WTC11 (cell line): ENCODE data around the gene TSACC. TPM values are rescaled to one million over a fixed set of nuclear protein-coding genes. Genes with fewer than 3 reads are reported as not detected.

Experiments used
- ATAC-seq: fragments of 200-7000 bp; cut with Tn5 transposase; 2 replicates; pipeline ENCODE4 v1.10.0; 2021; ENCODE audit warnings: mild to moderate bottlenecking, moderate library complexity
- CTCF ChIA-PET: fragments of 300-600 bp; sonication (Branson Sonifier 250); formaldehyde crosslinking; loops from one replicate; lab custom pipeline; 2021; ENCODE audit warnings: antibody characterized with exemption; lab: Charles Lee
- POLR2A ChIA-PET: fragments of 350-600 bp; sonication (Branson Sonifier 250); formaldehyde crosslinking; loops from one replicate; lab custom pipeline; 2021; ENCODE audit warnings: antibody characterized with exemption; lab: Charles Lee
- DNase-seq: peaks from one replicate; pipeline ENCODE4 v3.0.0; 2021; ENCODE audit warnings: low spot score
- H3K27ac Mint-ChIP-seq: 2 replicates; pipeline ENCODE4 v1.8.0; 2021; ENCODE audit warnings: mixed read lengths
- H3K27me3 Mint-ChIP-seq: 2 replicates; pipeline ENCODE4 v1.8.0; 2021; ENCODE audit warnings: low read depth, mild to moderate bottlenecking, moderate library complexity, mixed read lengths
- H3K36me3 Mint-ChIP-seq: 2 replicates; pipeline ENCODE4 v1.8.0; 2021; ENCODE audit warnings: mixed read lengths
- H3K4me1 Mint-ChIP-seq: 2 replicates; pipeline ENCODE4 v1.8.0; 2022; ENCODE audit warnings: mixed read lengths
- H3K4me3 Mint-ChIP-seq: 2 replicates; pipeline ENCODE4 v1.8.0; 2021; ENCODE audit warnings: mild to moderate bottlenecking, moderate library complexity, mixed read lengths
- H3K9me3 Mint-ChIP-seq: 2 replicates; pipeline ENCODE4 v1.8.0; 2021; ENCODE audit warnings: mixed read lengths
- E2F4 ChIP-seq: sonication (generic); formaldehyde crosslinking; IDR thresholded peaks from 2 replicates; pipeline ENCODE4 v1.8.1; 2022; ENCODE audit warnings: low read depth, mild to moderate bottlenecking, moderate library complexity, missing genetic modification reagents, borderline replicate concordance
- GRHL2 ChIP-seq: fragments of 250-450 bp; sonication (Bioruptor Pico); IDR thresholded peaks from 2 replicates; pipeline ENCODE4 v1.8.0; 2022; ENCODE audit warnings: mild to moderate bottlenecking, moderate library complexity; ENCODE audit not compliant: insufficient replicate concordance, severe bottlenecking
- HMGA2 ChIP-seq: fragments of 250-450 bp; sonication (Bioruptor Pico); IDR thresholded peaks from 2 replicates; pipeline ENCODE4 v1.4.0; 2021; ENCODE audit warnings: mild to moderate bottlenecking, moderate library complexity
- IRF1 ChIP-seq: sonication (generic); formaldehyde crosslinking; IDR thresholded peaks from 2 replicates; pipeline ENCODE4 v1.8.0; 2023; ENCODE audit warnings: missing genetic modification reagents
- JUN ChIP-seq: sonication (generic); formaldehyde crosslinking; IDR thresholded peaks from 2 replicates; pipeline ENCODE4 v1.8.0; 2023; ENCODE audit warnings: mild to moderate bottlenecking, missing genetic modification reagents
- NFE2L1 ChIP-seq: sonication (generic); formaldehyde crosslinking; IDR thresholded peaks from 2 replicates; pipeline ENCODE4 v1.8.1; 2023; ENCODE audit warnings: missing genetic modification reagents
- NR1H2 ChIP-seq: sonication (generic); formaldehyde crosslinking; IDR thresholded peaks from 2 replicates; pipeline ENCODE4 v1.9.0; 2021; ENCODE audit warnings: mild to moderate bottlenecking, moderate library complexity, missing genetic modification reagents
- NR2C2 ChIP-seq: sonication (generic); formaldehyde crosslinking; IDR thresholded peaks from 2 replicates; pipeline ENCODE4 v1.8.0; 2022; ENCODE audit warnings: mild to moderate bottlenecking, missing genetic modification reagents
- PRRX2 ChIP-seq: fragments of 250-450 bp; sonication (Bioruptor Pico); IDR thresholded peaks from 2 replicates; pipeline ENCODE4 v1.8.0; 2021; ENCODE audit warnings: mild to moderate bottlenecking
- RELA ChIP-seq: sonication (generic); formaldehyde crosslinking; IDR thresholded peaks from 2 replicates; pipeline ENCODE4 v1.8.1; 2022; ENCODE audit warnings: missing genetic modification reagents, mild to moderate bottlenecking, borderline replicate concordance
- SMAD3 ChIP-seq: sonication (generic); formaldehyde crosslinking; IDR thresholded peaks from 2 replicates; pipeline ENCODE4 v1.8.0; 2022; ENCODE audit warnings: missing genetic modification reagents, mild to moderate bottlenecking, borderline replicate concordance
- ZNF671 ChIP-seq: fragments of 250-450 bp; sonication (Bioruptor Pico); IDR thresholded peaks from 2 replicates; pipeline ENCODE4 v1.8.0; 2021; ENCODE audit warnings: mild to moderate bottlenecking
- total RNA-seq: library from RNA; stranded (reverse); gene quantifications from 3 replicates; pipeline ENCODE4 v1.2.3, GENCODE V29; 2021
- TF ChIP-seq, protein P1 (sequence below): fragments of 250-450 bp; sonication (Bioruptor Pico); conservative IDR thresholded peaks from 2 replicates; pipeline ENCODE4 v1.9.0; 2021; ENCODE audit warnings: mild to moderate bottlenecking
- TF ChIP-seq, protein P2 (sequence below): sonication (generic); formaldehyde crosslinking; IDR thresholded peaks from 2 replicates; pipeline ENCODE4 v1.8.0; 2022; ENCODE audit warnings: missing genetic modification reagents

The TSACC gene
- total RNA-seq, 1 experiment from 2014 or later = 1.8 TPM

DNA sequence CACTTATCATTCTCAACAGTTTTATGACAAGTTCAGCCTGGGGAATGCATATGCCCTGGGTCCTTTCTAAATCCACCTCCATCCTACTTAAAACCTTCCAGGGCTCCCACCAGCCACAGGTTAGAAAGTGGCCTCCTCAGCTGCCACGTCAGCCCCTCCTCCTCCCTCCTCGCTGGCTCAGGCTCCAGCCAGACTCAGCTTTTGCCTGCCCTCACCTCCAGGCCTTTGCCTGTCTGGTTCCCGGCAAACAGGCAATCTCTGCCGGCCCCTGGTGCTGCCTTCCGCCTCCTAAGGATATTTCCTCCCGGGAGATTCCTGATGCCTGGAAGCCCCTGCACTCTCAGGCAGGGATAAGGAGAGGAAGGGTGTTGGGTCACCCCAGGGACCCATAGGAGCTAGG, 40.2 kb downstream of the TSACC start:
- H3K27ac Mint-ChIP-seq = no peak overlapping the region
- DNase-seq = no peak
- no peaks in the 10 kb centered on the region for H3K27me3 Mint-ChIP-seq
- H3K4me3 Mint-ChIP-seq = no peak overlapping the region
- POLR2A ChIA-PET = no interaction called here
- no peaks in the 10 kb centered on the region for H3K36me3 Mint-ChIP-seq
- peaks cover 9% of the 10 kb centered on the region; the same call in 1 of the 2 replicates for H3K4me1 Mint-ChIP-seq
- no peak for ATAC-seq
- TF ChIP-seq GRHL2 (CRISPR knock-in tag) (no peak), SMAD3 (no peak), RELA (CRISPR knock-in tag) (no peak), HMGA2 (CRISPR knock-in tag) (no peak), NR1H2 (CRISPR knock-in tag) (no peak), JUN (no peak), IRF1 (CRISPR knock-in tag) (no peak), ZNF671 (CRISPR knock-in tag) (no peak), NFE2L1 (CRISPR knock-in tag) (no peak), PRRX2 (no peak), NR2C2 (CRISPR knock-in tag) (no peak)
- TF ChIP-seq, protein P1, sequence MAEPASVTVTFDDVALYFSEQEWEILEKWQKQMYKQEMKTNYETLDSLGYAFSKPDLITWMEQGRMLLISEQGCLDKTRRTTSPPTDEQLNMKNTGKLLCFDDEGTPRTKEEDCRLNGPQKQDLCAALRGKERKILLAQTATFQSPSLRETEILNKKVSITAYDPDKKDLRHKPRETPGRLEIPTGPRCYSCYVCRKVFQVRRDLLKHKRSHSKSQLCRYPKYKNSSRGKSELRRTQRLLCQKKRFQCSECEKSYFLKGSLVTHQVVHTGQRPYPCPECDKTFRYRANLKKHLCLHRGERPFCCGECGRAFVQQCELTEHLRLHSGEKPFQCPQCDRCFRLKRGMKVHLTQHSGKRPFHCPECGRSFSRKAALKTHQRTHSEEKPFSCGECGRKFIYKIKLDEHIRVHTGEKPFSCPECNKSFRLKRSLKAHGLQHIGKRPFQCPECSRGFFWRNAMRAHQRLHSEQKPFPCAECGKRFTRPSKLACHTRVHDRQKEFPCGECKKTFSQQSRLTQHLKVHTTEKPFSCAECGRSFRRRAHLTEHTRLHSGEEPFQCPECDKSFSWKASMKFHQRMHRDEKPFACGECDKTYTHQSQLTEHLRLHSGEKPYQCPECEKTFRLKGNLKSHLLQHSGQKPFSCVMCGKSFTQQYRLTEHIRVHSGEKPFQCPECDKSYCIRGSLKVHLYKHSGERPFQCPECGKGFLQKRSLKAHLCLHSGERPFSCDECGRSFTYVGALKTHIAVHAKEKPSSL (CRISPR knock-in tag) = no peak
- TF ChIP-seq, all 79 proteins: peak for 0
- no peaks in the 10 kb centered on the region for H3K9me3 Mint-ChIP-seq
- CTCF ChIA-PET = interaction anchor here (0.6 to 4.1 kb wide), 13 partner anchors 9 to 241 kb away, joined by 3 to 40 read pairs (median 4); partner anchors contain the start of gene RHBG

GRCh38 chr1:156379420-156380165, 41.3 kb downstream of the TSACC start:
- Mint-ChIP-seq H3K27ac (no peak overlapping the region), H3K4me1 (peaks cover 9% of the 10 kb centered on the region; the same call in 1 of the 2 replicates), H3K4me3 (no peak overlapping the region), H3K27me3 (no peaks in the 10 kb centered on the region), H3K36me3 (no peaks in the 10 kb centered on the region), H3K9me3 (no peaks in the 10 kb centered on the region)
- CTCF ChIA-PET = interaction anchor here (0.6 to 4.1 kb wide), 12 partner anchors 10 to 240 kb away, joined by 3 to 40 read pairs (median 4); partner anchors contain the start of gene RHBG
- ATAC-seq (peak; percentile 29), DNase-seq (no peak)
- TF ChIP-seq E2F4 (CRISPR knock-in tag) = no peak
- TF ChIP-seq, protein P2, sequence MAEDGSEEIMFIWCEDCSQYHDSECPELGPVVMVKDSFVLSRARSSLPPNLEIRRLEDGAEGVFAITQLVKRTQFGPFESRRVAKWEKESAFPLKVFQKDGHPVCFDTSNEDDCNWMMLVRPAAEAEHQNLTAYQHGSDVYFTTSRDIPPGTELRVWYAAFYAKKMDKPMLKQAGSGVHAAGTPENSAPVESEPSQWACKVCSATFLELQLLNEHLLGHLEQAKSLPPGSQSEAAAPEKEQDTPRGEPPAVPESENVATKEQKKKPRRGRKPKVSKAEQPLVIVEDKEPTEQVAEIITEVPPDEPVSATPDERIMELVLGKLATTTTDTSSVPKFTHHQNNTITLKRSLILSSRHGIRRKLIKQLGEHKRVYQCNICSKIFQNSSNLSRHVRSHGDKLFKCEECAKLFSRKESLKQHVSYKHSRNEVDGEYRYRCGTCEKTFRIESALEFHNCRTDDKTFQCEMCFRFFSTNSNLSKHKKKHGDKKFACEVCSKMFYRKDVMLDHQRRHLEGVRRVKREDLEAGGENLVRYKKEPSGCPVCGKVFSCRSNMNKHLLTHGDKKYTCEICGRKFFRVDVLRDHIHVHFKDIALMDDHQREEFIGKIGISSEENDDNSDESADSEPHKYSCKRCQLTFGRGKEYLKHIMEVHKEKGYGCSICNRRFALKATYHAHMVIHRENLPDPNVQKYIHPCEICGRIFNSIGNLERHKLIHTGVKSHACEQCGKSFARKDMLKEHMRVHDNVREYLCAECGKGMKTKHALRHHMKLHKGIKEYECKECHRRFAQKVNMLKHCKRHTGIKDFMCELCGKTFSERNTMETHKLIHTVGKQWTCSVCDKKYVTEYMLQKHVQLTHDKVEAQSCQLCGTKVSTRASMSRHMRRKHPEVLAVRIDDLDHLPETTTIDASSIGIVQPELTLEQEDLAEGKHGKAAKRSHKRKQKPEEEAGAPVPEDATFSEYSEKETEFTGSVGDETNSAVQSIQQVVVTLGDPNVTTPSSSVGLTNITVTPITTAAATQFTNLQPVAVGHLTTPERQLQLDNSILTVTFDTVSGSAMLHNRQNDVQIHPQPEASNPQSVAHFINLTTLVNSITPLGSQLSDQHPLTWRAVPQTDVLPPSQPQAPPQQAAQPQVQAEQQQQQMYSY (CRISPR knock-in tag) = peak; percentile 73
- POLR2A ChIA-PET = no interaction called here
